Stimulated activated CD8-positive, alpha-beta memory T cell treated with anti-CD3 and anti-CD28 coated beads, Interleukin-7, amount 100 ng/mL, for 24 hours (primary cell): ENCODE results near the gene PRRG4.
"Not testable (repeated sequence)": the region's sequence is repeated elsewhere in the genome, so short reads cannot be mapped to it uniquely, and the experiment has no call there.

ENCODE experiments used
- DNase-seq: peaks from one replicate; pipeline ENCODE4 v3.0.0-alpha.2; 2020; ENCODE audit warnings: low read depth

Gene PRRG4

DNA sequence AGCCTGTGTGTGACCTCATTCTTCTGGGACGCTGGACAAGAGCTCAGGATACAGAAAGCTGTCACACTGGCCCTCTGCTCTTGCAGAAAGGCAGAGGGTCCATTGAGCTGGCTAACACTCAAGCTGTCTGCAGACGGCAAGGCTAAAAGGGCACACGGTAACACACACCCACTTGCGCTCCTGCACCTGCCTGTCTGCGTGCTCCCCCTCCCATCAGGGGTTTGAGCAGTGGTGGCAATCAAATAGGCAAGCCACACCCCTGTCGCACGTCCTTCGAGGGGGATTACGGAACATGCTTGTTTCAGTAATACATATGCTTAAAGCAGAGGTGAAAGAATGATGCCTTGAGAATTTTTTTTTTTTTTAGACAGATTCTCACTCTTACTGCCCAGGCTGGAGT is 55.8 kb downstream of the PRRG4 start:
- DNase-seq = no peak

DNA sequence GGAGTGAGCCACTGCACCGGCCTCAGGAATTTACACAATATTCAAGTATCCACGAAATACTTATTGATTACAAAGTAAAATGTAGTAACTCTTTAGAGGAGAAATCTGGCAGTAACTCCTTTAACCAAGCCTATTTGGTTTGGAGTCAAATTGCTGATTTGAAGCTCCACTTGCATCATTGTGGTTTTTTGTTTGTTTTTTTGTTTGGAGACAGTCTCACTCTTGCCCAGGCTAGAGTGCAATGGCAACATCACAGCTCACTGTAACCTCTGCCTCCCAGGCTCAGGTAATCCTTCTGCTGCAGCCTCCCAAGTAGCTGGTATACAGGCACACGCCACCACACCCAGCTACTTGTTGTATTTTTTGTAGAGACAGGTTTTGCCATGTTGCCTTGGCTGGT is 56.5 kb downstream of the PRRG4 start:
- no peak for DNase-seq

DNA sequence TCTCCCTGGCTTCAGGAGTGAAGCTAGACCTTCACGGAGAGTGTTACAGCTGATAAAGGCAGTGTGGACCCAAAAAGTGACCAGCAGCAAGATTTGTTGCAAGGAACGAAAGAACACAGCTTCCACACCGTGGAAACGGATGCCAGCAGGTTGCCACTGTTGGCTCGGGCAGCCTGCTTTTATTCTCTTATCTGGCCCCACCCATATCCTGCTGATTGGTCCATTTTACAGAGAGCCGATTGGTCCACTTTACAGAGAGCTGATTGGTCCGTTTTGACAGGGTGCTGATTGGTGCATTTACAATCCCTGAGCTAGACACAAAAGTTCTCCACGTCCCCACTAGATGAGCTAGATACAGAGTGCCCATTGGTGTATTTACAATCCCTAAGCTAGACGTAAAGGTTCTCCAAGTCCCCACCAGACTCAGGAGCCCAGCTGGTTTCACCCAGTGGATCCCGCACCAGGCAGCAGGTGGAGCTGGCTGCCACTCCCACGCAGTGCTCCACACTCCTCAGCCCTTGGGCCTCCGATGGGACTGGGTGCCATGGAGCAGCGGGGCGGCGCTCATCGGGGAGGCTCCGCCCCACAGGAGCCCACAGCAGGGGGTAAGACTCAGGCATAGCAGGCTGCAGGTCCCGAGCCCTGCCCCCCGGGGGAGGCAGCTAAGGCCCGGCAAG is 58.1 kb downstream of the PRRG4 start:
- not testable (repeated sequence) for DNase-seq

DNA sequence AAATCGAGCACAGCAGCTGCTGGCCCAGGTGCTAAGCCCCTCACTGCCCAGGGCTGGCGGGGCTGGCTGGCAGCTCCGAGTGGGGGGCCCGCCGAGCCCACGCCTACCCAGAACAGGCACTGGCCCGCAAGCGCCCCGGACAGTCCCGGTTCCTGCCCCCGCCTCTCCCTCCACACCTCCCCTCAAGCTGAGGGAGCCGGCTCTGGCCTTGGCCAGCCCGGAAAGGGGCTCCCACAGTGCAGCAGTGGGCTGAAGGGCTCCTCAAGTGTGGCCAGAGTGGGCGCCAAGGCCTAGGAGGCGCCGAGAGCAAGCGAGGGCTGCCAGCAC is 58.6 kb downstream of the PRRG4 start:
- DNase-seq = not testable (repeated sequence)

DNA sequence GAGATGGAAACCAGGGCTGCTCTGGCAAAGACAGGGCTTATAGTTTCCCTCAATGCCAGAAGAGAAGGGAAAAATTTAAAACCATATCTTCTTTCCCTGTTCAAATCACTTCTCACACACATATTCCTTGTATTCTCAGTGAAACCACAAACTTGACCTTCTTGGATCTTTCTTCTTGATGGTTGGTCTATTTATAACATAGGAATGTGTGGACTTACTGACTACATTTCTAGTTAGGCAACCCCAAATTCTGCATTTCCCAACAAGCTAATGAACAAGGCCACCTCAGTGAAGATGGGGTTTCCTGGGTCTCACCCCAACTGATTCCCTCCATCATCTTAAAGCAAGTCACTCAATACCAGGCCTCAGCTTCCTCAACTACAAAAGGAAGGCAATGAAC is 59.1 kb downstream of the PRRG4 start:
- no peak for DNase-seq

DNA sequence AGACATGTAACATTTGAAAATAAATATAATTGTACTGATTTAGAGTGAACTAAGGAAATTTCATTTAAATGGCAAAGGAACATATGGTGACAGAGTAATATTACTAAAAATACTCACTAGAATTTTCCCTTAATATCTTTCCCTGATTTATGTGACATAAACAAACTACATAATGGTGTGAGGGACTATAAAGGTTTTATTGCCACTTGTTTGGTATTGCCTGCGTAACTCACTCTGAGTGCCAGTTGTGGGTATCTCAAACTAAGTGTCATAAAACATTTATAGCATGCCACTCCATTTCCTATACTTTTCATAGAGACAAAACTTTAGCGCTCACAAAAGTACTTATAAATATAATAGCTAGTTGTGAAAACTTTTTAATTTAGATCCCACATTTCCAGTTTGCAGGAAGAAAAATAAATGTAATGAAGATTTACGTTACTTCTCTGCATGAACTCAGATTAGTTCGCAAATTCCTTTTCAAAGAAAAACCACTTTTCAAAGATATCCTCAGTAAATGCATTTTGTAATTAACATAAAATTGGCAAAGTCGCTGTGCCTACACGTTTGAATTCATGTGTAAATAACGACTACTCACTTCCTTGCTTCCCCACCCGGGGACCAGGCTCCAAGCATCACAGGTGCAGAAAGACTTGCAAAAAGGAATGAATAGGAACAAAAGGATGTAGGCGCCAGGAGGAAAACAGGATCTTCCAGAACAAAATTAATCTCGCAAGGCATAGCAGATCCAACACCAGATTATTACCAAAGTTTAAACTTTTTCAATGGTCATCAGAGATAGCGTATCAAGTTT is 61.3 kb downstream of the PRRG4 start:
- DNase-seq = no peak

DNA sequence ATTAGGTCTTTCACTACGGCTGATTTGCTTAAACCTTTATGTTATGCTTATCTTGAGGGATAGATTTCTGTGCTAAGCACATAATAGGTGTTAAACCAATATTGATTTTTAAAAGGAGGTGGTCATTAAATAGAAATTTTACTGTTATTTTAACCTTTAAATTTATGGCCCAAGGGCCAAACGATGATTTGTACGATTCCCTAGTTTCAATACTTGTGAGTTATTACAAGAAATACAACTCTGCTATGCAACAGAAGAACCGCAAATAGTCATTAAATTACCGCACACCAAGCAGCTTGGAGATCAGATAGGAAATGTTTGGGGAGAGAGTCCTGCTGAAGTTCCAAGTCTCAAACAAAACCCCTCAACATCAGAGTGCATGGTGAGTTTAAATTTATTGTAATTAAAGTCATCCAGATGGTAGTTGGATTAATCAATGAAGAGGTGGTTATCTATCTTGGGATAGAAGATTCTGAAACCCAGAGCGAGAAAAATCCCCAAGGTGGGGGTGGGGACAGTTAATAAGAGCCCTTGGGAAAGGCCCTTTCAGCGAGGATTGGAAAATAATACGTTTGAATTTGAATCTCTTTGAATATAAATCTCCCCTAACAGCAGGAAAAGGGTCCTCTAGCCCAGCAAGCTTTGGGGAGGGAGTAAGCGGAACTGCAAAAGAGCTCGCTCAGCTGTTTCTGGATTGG is 62.1 kb downstream of the PRRG4 start:
- no peak for DNase-seq

DNA sequence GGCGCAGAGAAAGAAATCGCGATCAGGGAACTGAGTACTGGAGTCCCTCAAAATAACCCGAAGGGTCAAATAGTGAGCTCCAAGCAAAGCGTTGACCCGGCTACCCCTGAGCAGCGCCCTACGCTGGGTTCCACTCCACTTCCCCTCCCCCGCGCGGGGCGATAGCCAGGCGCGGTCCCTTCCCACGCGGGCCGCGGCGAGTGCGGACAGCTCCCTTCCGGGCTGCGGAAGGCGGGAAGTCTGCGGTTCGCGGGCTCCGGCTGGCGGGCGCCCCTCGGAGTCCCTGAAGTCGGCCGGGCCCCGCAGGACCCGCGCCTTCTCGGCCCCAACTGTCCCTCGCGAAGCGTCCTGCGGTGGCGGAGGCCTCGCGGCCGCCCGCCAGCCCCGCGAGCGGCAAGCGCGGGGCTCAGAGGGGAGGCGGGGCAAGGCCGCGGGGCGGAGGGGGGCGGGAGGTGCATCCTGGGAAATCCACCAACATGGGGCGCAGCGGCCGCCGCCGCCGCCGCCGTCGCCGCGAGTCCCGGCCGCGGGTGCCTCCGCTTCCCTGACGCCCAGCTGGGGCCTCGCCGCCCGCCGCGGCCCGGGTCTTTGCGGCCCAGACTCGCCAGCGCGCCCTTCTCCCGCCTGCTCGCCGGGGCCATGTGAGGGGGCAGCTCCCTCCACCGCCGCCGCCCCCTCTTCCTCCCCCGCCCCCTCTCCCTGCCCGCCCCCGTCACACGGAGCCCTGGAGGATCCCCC is 62.8 kb downstream of the PRRG4 start, which contains the start of gene QSER1:
QSER1 (plus strand) TSS at position 457 of the 738 bp plus-strand sequence. CDS start 315 bp downstream, outside the sequence.
- peak; percentile 42 for DNase-seq

DNA sequence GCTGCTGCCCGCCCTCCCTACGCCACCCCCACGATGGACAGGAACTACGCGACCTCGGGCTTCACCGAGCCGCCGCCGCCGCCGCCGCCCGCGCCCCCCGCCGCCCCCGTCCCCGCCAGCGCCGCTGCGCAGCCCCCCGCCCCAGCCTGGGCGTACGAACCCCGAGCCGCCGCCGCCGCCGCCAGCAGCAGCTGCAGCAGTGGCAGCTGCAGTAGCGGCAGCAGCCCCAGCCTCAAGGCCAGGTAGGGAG is 63.3 kb downstream of the PRRG4 start:
- no peak for DNase-seq

DNA sequence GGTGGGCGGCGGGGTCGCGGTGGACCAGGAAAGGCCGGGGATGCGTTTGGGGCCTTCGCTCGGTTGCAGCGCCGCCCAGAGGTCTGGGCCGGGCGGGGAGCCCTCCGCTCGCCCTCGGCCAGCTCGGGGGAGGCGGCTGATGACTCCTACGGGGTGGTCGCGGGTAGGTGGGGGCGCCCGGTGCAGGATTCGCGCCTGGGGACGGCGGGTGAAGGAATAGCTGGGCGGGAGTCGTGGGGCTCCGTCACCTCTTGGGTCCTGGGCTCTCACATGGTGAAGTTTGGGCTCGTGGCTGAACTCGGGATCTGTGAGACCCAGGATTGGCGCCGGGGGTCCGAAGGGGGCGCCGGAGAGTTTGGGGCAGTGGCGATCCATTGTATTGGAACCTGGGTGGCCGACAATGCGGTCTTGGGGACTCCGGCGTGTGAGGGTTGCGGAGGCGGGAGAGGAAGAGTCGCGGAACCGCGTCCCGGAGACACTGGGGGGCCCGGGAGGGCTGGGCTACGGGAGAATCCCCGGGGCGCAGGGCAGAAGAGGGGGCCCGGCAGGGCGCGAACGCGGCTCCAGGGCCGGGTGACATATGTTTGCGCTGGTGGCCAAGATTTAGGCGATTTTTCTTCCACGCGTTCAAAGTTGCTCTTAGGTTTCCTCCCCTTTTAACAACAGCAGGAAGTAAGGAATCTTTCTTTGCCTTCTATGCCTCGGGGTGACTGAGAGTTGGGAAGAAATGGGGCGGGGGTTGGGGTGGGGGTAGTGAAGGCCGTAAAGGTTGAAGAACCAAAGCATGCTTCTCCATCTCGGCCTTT is 63.8 kb downstream of the PRRG4 start:
- peak; percentile 13 for DNase-seq

DNA sequence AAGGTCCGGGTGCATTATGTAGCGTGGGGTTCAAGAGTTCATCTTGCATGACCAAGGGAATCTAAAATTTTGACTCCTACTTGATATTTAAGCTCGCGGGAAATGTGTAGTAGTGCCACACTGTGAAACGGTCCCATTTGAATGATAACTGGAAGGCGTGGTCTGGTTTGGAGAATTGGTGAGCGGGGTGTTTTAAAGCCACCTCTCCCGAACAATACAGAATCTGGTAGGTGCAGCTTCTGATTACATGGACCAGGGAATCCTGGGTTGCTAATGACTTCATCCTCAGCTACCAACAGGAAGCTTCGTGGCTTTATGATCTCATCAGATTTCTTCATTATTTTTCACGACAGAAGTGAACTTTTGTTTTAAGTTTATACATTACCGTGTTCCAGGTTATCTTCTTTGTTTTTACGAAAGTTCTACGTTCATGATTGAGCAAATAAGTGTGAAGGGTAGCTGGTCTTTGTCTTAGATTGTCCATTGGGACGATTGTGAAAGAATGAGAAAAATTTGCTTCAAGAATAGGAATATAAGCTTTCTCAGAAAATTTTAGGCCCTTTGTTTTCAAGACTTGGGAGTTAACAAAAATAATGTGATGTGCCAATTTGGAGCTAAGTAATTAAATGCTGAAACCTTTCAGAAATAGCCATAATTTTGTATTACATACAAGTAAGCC is 64.6 kb downstream of the PRRG4 start:
- no peak for DNase-seq

DNA sequence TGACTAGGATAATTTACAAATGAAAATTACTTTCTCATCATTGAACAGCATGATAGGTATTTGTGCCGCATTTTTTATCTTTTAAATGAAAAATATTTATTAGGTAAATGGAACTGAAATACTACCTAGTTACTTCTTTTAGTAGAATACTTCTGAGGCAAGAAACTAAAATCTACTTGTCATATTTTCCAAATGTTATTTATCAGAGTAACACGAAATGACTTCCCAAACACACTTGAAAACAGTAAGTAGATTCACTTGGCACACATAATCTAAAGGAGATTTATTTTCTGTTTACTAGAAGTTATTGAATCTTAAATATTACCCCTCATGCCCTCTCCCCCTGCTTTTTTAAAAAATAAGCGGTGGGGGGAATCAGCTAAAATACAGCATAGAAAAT is 65.2 kb downstream of the PRRG4 start:
- DNase-seq = no peak

DNA sequence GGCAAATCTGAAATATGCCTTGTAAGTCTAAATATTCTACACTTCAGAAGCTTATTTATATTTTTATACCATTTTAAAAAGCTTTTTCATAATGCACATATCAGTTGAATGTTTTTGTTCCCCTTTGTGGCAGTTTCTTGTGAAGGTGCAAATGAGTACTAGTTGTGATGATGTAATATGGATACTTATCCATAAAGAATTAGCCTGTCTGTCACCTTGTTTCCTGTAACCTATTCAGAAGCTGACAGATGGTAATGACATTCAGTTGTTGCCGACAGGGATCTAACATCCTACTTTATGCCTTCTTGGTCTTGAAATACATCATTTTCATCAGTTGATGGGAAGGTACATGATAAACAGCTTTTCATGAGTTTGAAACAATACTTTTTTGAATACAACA is 65.7 kb downstream of the PRRG4 start:
- no peak for DNase-seq

DNA sequence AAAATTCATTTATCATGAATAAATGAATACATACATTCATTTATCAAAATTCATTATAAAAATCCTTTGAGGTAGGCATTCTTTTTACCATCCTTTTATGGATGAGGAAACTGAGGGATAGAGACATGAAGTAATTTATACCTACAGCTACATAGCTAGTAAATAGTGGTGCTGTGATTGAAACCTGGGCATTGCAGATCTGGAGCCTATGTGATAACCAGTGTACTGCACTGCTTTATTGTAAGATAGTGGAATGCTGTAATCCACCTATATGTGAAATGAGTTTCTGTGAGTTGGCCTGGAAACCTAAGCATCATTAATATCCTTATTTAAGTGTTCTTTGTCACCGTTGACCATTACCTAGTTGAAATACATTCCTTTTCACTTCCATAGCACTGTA is 67.4 kb downstream of the PRRG4 start:
- no peak for DNase-seq

DNA sequence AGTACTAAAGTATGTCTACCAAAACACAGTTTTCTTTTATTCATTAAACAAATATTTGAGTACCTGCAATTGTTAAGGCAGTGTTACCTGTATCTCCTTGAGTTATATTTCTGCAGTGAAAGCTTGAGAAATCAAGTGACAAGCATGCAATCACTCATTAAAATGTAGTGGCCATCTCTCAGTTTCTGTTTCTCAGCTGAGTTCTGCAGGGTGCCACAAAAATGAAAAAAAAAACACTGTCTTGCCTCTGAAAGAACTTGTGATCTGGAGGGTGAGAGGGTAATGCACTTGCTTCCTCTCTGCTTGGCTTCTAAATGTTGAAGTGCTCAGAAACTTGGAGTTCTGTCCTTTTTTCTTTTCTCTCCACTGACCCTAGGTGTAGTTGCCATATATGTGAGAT is 69.7 kb downstream of the PRRG4 start:
- DNase-seq = no peak

DNA sequence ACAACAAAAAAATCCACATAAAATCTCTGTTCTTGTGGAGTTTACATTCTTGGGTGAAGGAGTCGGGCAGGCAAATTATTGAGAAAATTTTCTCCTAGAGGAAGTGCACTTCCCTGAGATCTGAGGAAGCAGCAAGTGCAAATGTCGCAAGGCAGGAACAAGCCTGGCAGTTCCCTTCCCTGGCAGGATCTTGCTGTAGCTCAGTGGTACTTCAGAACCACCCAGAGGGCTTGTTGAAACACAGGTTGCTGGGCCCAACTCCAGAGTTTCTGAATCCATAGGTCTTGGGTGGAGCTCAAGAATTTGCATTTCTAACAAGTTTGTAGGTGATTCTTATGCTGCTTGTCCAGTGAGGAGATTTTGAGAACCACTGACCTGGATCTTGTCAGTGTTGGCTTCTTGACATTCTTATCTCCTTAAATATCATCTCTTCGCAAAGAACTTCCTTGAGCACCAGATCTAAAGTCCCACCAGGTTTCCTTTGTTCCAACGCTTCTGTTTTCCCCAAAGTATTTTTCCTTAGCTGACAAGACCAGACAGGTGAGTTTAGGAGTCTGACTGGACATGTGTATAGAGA is 72.5 kb downstream of the PRRG4 start:
- DNase-seq = no peak

DNA sequence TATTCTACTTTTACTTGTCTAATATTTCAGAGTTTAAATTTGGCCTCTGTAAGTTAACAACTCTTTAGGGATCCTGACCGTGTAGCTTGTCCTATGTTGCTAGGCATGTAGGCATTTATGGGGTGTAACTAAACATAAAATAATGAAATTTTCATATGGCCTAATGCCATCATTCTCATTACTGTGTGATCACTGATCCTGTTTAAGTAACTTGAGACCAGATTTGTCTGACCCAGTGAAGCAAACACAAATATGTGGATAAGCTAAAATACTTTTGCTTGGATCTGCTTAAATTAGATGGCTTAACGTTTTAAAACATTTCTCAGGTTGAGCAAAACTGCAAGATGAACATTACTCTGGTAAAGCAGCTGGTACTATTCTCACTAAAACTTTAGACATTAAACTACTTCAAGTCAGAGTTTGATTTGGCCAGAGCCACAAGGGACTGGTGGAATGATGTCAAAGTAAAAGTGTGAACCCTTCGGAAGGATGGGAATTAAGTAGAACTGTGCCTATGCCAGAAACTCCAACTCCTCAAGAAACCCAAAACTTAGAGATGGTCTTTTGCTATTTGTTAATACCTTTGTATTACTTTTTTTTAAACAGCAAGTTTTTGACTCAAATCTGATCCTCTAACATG is 75.4 kb downstream of the PRRG4 start:
- no peak for DNase-seq
